WTC11 (cell line): ENCODE results near the gene NME4.

Experiments
- FOXJ3 ChIP-seq: sonication (generic); formaldehyde crosslinking; IDR thresholded peaks from 2 replicates; pipeline ENCODE4 v1.9.0; 2021; ENCODE audit warnings: missing genetic modification reagents, mild to moderate bottlenecking, borderline replicate concordance
- FOXK1 ChIP-seq: sonication (generic); formaldehyde crosslinking; IDR thresholded peaks from 2 replicates; pipeline ENCODE4 v1.8.0; 2022; ENCODE audit warnings: mild to moderate bottlenecking, moderate library complexity, missing genetic modification reagents
- KAT7 ChIP-seq: sonication (generic); formaldehyde crosslinking; IDR thresholded peaks from 2 replicates; pipeline ENCODE4 v1.8.1; 2023; ENCODE audit warnings: missing genetic modification reagents, mild to moderate bottlenecking, borderline replicate concordance
- SMAD3 ChIP-seq: sonication (generic); formaldehyde crosslinking; IDR thresholded peaks from 2 replicates; pipeline ENCODE4 v1.8.0; 2022; ENCODE audit warnings: missing genetic modification reagents, mild to moderate bottlenecking, borderline replicate concordance
- SOX15 ChIP-seq: fragments of 250-450 bp; sonication (Bioruptor Pico); IDR thresholded peaks from 2 replicates; pipeline ENCODE4 v1.9.0; 2021; ENCODE audit warnings: mild to moderate bottlenecking
- TEAD4 ChIP-seq: sonication (generic); formaldehyde crosslinking; IDR thresholded peaks from 2 replicates; pipeline ENCODE4 v1.8.0; 2022; ENCODE audit warnings: mild to moderate bottlenecking, missing genetic modification reagents
- ZBTB21 ChIP-seq: sonication (generic); formaldehyde crosslinking; IDR thresholded peaks from 2 replicates; pipeline ENCODE4 v1.8.1; 2023; ENCODE audit warnings: mild to moderate bottlenecking, missing genetic modification reagents, borderline replicate concordance
- TF ChIP-seq, protein P1 (sequence below): fragments of 200-600 bp; IDR thresholded peaks from 2 replicates; pipeline ENCODE4 v1.8.0; 2022; ENCODE audit warnings: antibody characterized with exemption

DNA sequence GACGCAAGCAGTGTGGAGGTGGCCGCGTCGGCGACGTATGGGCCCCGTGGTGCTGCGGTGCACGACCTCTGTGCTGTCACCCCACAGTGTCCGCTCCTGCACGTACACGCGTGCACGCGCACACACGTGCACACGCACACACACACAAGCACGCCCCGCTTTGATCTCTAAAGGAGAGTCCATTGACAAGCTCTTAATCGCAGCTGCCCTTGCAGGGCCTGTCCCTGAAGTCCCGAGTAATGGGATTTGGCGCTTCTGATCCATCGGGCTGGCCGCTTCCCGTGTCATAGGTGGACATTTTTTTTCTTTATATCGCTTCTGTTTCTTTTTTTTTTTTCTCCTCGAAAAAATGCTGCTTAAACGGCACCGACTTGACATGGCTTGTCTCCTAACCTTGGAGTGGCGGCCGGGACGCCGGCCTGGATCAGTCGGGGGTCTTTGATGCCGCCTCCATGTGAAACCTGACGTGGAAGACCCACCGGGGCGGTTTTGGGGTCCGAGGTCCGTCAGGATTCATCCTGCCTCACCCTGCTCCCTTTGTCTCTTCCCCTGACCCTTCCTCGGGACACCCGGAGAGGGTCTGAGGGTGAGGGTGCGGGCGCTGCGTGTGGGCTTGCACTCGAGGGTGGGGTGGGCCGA, 36.2 kb upstream of the NME4 start:
- TF ChIP-seq SOX15 (CRISPR knock-in tag) = no peak
- no peak for TF ChIP-seq FOXJ3 (CRISPR knock-in tag)
- no peak for TF ChIP-seq KAT7 (CRISPR knock-in tag)
- TF ChIP-seq TEAD4 = no peak
- no peak for TF ChIP-seq FOXK1 (CRISPR knock-in tag)
- TF ChIP-seq, protein P1, sequence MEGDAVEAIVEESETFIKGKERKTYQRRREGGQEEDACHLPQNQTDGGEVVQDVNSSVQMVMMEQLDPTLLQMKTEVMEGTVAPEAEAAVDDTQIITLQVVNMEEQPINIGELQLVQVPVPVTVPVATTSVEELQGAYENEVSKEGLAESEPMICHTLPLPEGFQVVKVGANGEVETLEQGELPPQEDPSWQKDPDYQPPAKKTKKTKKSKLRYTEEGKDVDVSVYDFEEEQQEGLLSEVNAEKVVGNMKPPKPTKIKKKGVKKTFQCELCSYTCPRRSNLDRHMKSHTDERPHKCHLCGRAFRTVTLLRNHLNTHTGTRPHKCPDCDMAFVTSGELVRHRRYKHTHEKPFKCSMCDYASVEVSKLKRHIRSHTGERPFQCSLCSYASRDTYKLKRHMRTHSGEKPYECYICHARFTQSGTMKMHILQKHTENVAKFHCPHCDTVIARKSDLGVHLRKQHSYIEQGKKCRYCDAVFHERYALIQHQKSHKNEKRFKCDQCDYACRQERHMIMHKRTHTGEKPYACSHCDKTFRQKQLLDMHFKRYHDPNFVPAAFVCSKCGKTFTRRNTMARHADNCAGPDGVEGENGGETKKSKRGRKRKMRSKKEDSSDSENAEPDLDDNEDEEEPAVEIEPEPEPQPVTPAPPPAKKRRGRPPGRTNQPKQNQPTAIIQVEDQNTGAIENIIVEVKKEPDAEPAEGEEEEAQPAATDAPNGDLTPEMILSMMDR = no peak
- TF ChIP-seq ZBTB21 (CRISPR knock-in tag) = no peak
- no peak for TF ChIP-seq SMAD3
